GM23338 (cell line): Measurements from ENCODE around the gene CHCHD6.

Experiments
- EZH2 ChIP-seq: fragments of 200-600 bp; sonication (generic); IDR thresholded peaks from one replicate; pipeline ENCODE4 v1.8.0; 2017; ENCODE audit warnings: antibody characterized with exemption, mild to moderate bottlenecking, low read depth; ENCODE audit not compliant: unreplicated experiment
- JUNB ChIP-seq: IDR thresholded peaks from one replicate; pipeline ENCODE4 v1.6.1; 2016; ENCODE audit warnings: antibody characterized with exemption; ENCODE audit not compliant: unreplicated experiment
- TF ChIP-seq, protein P1 (sequence below), 2 experiments: fragments of 200-600 bp in 1 of 2; sonication (generic) in 1 of 2; conservative IDR thresholded peaks; 2 replicates each; pipeline versions ENCODE4 v1.5.1 to v1.6.1; 2016 to 2017; ENCODE audit warnings: antibody characterized with exemption in 2 of 2, low read depth in 2 of 2, mild to moderate bottlenecking in 2 of 2, moderate library complexity in 1 of 2

DNA sequence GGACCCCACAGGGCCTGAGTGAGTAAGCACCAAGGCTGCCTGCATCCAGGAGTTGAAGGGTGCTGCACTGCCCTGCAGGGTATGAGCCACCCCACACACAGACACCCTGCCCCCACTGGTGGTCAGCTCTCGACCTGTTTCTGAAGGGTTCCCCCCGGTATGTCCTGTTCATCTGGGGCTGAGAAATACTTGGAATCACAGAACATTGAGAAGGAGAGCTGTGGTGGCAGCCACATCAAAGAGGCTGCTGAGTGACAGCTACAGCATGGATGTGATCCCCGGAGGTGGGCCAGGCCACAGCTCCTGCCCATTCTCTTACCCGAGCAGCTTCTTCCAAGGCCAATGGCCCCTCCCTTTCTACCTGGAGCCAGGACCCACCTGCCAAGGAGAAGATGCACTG lies 212.5 kb downstream of the CHCHD6 start:
- TF ChIP-seq, protein P1, sequence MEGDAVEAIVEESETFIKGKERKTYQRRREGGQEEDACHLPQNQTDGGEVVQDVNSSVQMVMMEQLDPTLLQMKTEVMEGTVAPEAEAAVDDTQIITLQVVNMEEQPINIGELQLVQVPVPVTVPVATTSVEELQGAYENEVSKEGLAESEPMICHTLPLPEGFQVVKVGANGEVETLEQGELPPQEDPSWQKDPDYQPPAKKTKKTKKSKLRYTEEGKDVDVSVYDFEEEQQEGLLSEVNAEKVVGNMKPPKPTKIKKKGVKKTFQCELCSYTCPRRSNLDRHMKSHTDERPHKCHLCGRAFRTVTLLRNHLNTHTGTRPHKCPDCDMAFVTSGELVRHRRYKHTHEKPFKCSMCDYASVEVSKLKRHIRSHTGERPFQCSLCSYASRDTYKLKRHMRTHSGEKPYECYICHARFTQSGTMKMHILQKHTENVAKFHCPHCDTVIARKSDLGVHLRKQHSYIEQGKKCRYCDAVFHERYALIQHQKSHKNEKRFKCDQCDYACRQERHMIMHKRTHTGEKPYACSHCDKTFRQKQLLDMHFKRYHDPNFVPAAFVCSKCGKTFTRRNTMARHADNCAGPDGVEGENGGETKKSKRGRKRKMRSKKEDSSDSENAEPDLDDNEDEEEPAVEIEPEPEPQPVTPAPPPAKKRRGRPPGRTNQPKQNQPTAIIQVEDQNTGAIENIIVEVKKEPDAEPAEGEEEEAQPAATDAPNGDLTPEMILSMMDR (conservative IDR thresholded peaks at IDR 0.05; ENCODE audit: low read depth in 2 of 2) = no peak
- TF ChIP-seq EZH2 (no peak), JUNB (no peak)
